GM20000 (cell line): ENCODE results near the gene TNRC18.
"Not testable (repeated sequence)": the region's sequence is repeated elsewhere in the genome, so short reads cannot be mapped to it uniquely, and the experiment has no call there.

Experiments
- DNase-seq: peaks from one replicate; pipeline ENCODE4 v3.0.0; 2012; ENCODE audit warnings: low spot score
- TF ChIP-seq, protein P1 (sequence below): IDR thresholded peaks from 2 replicates; pipeline ENCODE4 v1.5.1; 2012; ENCODE audit warnings: mild to moderate bottlenecking, control low read depth; ENCODE audit errors: extremely low read depth, missing control alignments

The TNRC18 gene, protein sequence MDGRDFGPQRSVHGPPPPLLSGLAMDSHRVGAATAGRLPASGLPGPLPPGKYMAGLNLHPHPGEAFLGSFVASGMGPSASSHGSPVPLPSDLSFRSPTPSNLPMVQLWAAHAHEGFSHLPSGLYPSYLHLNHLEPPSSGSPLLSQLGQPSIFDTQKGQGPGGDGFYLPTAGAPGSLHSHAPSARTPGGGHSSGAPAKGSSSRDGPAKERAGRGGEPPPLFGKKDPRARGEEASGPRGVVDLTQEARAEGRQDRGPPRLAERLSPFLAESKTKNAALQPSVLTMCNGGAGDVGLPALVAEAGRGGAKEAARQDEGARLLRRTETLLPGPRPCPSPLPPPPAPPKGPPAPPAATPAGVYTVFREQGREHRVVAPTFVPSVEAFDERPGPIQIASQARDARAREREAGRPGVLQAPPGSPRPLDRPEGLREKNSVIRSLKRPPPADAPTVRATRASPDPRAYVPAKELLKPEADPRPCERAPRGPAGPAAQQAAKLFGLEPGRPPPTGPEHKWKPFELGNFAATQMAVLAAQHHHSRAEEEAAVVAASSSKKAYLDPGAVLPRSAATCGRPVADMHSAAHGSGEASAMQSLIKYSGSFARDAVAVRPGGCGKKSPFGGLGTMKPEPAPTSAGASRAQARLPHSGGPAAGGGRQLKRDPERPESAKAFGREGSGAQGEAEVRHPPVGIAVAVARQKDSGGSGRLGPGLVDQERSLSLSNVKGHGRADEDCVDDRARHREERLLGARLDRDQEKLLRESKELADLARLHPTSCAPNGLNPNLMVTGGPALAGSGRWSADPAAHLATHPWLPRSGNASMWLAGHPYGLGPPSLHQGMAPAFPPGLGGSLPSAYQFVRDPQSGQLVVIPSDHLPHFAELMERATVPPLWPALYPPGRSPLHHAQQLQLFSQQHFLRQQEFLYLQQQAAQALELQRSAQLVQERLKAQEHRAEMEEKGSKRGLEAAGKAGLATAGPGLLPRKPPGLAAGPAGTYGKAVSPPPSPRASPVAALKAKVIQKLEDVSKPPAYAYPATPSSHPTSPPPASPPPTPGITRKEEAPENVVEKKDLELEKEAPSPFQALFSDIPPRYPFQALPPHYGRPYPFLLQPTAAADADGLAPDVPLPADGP (N-terminal part only)

GRCh38 chr7:5423306-5423975, at the start of gene TNRC18:
TSS of gene TNRC18 (minus strand) at chr7:5423834. CDS start at chr7:5421246, 2,588 bp downstream.
- TF ChIP-seq, protein P1, sequence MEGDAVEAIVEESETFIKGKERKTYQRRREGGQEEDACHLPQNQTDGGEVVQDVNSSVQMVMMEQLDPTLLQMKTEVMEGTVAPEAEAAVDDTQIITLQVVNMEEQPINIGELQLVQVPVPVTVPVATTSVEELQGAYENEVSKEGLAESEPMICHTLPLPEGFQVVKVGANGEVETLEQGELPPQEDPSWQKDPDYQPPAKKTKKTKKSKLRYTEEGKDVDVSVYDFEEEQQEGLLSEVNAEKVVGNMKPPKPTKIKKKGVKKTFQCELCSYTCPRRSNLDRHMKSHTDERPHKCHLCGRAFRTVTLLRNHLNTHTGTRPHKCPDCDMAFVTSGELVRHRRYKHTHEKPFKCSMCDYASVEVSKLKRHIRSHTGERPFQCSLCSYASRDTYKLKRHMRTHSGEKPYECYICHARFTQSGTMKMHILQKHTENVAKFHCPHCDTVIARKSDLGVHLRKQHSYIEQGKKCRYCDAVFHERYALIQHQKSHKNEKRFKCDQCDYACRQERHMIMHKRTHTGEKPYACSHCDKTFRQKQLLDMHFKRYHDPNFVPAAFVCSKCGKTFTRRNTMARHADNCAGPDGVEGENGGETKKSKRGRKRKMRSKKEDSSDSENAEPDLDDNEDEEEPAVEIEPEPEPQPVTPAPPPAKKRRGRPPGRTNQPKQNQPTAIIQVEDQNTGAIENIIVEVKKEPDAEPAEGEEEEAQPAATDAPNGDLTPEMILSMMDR: no peak
- DNase-seq: peak; percentile 91

DNA sequence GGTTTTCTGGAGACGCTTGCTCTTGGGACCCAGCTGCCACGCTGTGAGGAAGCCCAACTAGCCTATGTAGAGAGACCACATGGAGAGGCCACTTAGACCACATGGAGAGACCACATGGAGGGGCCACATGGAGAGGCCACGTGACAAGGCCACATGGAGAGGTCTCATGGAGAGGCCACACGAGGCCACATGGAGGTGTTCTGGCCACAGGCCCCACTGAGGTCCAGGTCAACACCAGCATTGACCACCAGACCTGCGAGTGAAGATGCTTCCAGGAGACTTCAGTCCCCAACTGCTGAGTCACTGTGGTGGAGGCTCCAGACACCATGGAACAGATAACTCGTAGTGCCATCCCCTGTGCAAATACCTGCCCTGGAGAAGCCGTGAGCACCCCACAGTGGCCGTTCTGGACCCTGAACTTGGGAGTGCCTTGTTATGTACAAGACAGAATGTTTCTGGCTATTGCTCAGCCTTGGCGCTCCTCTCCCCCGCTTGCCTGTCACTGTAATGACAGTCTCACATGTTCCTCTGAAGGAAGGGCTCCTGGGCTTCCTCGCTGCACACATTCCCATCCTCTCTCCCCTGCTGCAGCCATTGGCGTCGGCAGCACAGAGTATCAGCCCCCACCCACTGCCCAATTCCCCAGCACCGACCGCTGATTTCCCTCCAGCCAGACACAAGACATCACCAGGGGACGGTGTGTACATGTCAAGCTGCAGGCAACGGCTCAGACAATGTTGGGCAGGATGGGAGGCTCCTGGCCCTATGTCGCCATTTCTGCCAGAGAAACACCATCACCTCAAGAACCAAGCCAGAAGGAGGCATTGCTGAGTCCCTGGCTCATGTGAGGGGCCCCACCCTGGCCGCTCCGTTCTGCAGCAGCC, 49.0 kb upstream of the TNRC18 start:
- TF ChIP-seq, protein P1: no peak
- no peak for DNase-seq

- DNase-seq: not testable (repeated sequence)
These were observed 48.0 kb upstream of the TNRC18 start for GRCh38 chr7:5471623-5472022.

- no peak for DNase-seq
- TF ChIP-seq, protein P1: no peak
These were observed 47.2 kb upstream of the TNRC18 start for GRCh38 chr7:5470816-5471215.

DNA sequence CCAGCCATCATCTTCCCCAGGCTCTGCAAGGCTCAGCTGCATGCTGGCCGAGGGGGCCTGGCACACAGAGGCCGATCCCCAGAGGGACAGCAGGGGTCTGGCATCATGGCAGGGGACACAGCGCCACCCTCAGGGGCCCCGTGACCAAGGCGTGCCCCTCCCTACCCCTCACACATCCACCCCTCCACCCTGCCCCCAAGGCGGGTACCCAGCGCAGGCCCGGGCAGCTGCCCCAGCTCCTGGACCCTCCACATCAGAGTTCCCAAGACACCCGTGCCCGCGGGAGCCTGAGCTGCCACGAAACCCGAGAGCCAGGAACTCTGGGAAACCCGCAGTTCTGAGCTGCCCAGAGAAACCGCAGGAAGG, 46.5 kb upstream of the TNRC18 start:
- DNase-seq: no peak
- TF ChIP-seq, protein P1: no peak

GRCh38 chr7:5469375-5470166, 45.9 kb upstream of the TNRC18 start:
- TF ChIP-seq, protein P1: no peak
- no peak for DNase-seq
